ENCODE measurements around the gene TAAR9.
A peak's percentile ranks its signal among the peaks of the same experiment; 100 is the strongest.

TAAR9 gene, protein sequence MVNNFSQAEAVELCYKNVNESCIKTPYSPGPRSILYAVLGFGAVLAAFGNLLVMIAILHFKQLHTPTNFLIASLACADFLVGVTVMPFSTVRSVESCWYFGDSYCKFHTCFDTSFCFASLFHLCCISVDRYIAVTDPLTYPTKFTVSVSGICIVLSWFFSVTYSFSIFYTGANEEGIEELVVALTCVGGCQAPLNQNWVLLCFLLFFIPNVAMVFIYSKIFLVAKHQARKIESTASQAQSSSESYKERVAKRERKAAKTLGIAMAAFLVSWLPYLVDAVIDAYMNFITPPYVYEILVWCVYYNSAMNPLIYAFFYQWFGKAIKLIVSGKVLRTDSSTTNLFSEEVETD

GRCh38 chr6:132537977-132538376 is at the start of gene TAAR9:
TAAR9 (plus strand) TSS chr6:132538277; CDS start chr6:132538290, 13 bp downstream.
- DNase-seq, result no peak

GRCh38 chr6:132489376-132489775 is 48.7 kb upstream of the TAAR9 start:
- no peak for DNase-seq

GRCh38 chr6:132490024-132490423 is 48.1 kb upstream of the TAAR9 start:
- no peak for DNase-seq

GRCh38 chr6:132490478-132491204 is 47.4 kb upstream of the TAAR9 start:
- DNase-seq, result no peak

DNA sequence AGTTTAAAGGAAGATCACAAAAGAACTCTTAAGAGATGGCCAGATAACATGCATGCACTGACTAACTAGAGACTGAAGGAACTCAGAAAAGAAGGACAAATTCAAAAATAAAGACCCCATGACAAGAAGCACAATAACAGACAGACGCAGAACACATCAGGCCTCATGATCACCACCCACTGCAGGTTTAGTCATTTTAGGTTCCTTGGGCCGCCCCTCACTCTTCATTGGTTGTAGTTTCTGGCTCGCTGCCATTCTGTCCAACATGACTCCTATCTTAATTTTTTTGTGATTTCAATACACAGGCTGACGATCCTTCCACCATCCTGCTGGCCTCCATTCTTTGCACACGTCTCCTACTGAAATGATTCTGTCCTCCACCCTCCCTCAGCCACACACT is 46.8 kb upstream of the TAAR9 start:
- DNase-seq, result no peak

DNA sequence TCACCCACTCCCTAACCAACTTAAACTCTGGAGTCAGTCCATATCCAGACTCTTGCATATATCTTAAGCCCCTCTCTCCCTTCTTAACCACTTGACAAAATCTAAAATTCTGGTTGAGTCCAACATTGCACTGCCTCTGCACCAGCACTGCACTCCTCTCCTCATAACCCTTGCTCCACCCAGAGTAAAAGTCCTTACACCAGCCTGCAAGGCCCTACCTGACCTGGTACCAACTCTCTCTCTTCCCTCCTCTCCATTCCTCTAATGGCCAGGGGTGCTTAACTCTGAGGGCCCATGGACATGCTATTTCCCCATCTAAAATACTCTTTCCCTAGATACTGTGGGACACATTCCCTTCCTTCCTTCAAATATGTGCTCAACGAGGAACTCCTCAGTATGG is 46.2 kb upstream of the TAAR9 start:
- no peak for DNase-seq

GRCh38 chr6:132494954-132495353 is 43.1 kb upstream of the TAAR9 start:
- no peak for DNase-seq

DNA sequence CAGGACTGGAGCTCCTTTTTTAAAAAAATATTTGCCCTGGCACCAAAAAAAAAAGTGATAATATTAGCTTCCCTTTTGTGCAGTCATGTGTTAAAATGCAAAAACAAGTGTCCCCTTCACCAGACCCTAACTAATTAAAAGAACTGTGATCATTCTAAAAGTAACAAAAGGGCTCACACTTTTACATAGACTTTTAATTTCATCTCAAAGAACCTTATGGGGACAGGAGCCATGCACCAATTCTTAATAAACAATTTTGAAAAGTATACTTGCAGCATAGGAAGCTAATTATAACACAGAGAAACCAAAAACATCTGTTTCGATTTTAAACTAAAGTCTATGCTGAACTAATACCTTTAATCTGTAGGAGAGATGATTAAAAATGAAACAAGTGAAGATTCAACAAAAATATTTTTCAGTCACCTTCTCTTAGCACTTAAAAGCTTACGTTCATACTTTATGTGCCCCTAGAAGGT is 42.4 kb upstream of the TAAR9 start:
- DNase-seq, result no peak

DNA sequence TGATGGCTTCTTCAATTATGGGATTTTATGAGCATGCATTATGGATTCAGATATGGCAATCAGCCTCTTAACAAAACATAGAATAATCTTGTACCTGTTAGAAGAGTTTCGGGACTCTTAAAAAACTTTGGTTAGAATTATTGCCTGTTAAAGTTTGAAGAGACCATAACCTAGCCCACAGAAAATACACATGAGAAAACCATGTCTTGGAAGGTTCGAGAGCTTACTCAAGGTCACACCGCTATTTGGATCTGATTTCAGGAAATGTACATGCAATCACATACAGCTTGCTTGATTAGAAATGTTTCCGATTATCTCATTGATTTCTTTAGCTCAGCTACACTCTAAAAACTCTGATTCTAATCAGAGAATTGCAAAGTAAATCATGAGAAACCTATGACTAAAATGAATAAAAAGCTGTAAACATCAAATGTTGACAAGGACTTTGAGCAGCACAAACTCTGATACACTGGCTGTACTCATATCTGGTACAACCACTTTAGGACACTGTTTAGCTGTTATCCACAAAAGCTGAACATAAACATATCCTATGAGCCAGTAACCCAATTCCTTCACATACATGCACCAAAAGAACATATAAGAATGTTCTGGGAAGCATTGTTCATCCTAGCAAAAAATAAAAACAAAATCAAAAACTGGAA is 41.4 kb upstream of the TAAR9 start:
- no peak for DNase-seq

DNA sequence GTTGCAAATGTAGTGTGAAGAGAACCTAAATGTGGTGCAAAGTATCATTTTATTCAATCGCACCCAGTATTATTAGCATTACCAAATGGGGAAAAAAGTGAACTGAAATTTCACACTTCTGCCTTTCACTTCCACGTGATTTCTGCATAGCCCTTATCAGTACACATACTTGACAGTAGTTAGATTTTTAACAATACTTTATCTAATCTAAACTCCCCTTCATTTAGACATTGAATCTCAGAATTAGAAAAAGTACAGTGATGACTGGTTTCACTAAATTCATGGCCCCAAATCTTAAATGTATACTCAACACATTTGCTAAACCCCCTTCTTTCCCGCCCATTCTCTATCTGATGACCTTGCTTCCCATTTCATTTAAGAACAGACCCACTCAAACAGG is 39.4 kb upstream of the TAAR9 start:
- no peak for DNase-seq

DNA sequence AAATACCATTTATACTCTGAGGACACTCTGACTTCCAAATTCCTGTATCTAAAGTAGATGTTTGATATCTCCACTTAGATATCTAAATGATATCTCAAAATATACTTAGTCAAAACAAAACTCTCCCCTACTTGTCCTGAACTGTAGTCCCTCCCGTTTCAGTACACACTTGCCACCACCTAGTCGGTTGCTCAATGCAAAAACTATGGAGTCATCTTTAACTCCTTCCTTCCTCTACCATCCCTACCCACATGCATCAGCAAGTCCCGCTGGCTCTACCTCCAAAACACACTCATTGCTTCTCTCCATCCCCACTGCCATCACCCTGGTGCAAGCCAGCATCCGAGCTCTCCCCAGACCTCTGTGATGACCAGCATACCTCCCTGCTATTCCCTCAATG is 38.3 kb upstream of the TAAR9 start:
- no peak for DNase-seq

- no peak for DNase-seq
Measured at GRCh38 chr6:132504757-132505156, 33.3 kb upstream of the TAAR9 start.

- DNase-seq, result no peak
Measured at GRCh38 chr6:132505158-132505557, 32.9 kb upstream of the TAAR9 start.

GRCh38 chr6:132506461-132506860 is 31.6 kb upstream of the TAAR9 start:
- DNase-seq, result no peak

- DNase-seq, result no peak
Measured at GRCh38 chr6:132506869-132507808, 30.9 kb upstream of the TAAR9 start.

- DNase-seq, result no peak
Measured at GRCh38 chr6:132511210-132511830, 26.8 kb upstream of the TAAR9 start.

DNA sequence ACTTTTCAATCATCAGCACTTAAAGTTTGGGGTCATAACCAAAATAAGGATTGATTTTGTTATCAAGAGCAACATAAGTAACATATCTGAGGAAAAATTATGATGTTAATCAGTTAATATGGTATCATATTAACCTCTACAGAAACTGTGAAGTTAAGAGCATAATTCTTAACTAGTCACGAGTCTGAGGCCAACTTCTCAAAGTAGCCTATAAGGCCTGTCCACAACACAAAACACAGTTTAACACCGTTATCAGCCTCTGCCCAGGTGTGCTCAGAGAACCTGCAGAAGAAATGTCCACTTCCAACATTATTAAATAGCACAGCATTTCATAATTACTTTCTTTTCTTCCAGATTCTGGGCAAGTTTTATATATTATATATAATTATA is 26.3 kb upstream of the TAAR9 start:
- DNase-seq, result no peak

DNA sequence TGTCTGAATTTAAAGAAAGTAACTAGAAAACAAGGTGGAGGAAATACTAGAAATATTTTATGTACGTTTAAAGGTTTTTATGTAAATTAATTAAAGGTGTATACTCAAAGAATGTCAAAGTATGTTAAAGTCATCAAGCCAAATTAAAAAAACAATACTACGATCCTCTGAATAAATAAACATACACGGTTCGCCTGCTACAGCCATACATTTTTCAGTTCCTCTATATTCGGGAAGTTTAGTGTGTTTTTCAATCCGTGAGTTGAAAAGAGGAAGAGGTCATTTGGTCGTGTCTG is 25.8 kb upstream of the TAAR9 start:
- no peak for DNase-seq

DNA sequence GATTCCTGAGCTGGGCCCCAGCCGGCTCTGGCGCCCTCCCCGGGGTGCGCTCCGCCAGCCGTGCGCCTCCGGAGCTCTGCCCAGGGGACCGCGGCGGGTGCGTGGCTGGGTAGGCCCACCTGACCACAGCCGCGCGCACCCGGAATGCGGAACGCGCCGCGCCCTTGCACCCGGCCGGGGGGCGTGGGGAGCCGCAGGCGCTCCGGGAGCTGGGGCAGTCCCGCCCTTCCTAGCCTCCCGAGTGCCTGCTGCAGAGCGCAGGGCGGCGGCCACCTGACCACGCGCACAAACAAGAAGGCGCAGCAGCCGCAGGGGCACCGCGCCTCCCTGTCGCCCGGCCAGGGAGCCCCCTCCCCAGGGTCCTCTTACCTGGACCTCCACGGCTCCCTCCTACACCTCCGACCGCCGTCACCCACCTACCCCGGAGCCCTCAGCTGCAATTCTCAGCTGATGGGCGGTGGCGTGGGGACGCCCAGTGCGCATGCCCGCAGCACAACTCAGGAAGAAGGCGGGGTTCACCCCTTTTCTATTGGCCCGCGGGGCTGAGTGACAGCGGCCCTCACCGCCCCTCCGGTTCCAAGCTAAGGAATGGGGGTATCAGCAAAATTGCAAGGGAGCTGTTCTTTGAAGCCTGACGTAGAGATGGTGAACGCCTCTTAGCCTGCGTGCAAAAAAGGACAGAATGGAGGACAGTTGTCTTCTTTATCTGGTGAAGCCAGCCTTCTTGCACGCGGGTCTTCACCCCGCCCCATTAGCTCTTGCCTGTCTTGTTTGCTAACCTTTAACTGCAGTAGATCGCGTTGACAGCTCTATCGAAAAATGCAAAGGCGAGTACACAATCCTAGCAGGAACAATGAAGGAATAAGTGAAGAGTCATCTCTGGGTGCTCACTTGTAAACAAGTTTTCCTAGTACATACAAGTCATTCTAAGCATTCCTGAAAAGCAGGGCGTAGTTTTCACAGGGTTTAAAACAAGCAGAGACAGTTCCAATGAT is 25.1 kb upstream of the TAAR9 start, which contains the start of gene STX7:
Gene STX7 (minus strand): TSS at position 479 of the 995 bp plus-strand sequence. CDS start 9,586 bp downstream, outside the sequence.
- peak; percentile 93 for DNase-seq

DNA sequence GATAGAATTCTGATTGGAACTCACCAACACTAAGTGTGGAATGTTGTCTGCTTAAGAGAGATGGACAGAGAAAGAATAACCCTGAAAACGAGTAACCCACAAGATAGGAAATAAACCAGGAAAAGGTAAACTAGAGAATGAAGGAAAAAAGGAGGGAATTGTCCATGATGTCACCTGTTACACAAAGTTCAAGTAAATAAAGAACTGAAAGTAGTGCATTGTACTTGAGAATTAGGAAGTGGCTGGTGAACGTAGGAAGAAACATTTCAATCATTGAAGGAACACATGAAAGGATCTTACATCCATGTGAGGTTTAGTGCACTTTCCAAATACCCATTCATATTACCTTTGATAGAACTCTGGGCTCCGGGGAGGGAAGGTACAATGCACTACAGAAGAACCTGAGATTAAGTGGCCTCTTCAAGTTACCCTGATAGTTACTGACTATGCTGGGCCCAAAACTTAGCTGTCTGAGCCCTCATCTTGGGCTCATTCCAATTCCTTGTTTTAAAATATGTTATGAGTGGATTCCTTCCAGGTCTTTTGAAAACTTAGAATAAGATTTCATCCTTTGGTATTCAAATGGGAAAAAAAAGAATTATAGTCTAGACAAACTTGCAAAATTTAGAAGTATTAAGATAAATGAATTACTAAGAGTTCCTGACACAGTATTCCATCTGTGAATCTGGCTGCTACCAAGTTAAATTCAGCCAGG is 24.1 kb upstream of the TAAR9 start:
- no peak for DNase-seq
